ENCODE data around the gene RELL2.
"Not testable (repeated sequence)": the region's sequence is repeated elsewhere in the genome, so short reads cannot be mapped to it uniquely, and the experiment has no call there.

Gene RELL2

DNA sequence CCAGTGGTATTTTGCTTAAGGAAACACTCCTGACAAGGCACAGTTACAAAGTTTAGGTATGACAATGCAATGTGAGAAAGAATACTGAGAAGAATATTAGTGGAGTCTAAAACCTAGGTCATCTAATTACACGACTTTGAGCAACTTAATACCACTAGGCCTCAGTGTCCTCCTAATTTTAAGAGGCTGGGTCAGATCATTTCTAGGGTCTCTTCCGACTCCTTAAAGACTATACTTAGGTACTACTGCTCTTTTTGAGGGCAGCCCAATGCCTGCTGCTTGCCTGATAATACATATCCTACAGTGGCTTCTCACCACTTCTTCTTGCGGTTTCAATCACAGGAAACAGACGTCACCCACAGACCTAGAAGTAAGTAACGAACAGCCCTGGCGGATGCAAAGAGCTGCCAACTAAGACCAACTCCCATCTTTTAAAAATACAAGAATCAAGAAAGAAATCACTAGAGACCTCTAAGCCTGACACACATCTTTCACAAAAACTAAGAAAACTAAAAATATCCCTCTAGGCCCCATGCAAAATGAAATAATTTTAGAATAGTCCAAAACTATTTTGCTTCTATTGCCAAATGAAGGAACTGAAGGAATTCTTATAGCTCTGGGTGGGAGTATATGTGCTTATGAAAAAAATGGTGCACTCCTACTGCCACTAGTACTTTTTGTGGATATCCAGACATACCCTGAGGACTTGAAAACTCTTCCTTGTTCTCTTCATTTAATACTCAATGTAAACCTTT is 31.1 kb upstream of the RELL2 start:
- H3K9ac ChIP-seq: peak overlapping the region; percentile 72
- peaks cover 28% of the 10 kb centered on the region for H3K36me3 ChIP-seq
- peaks cover 97% of the 10 kb centered on the region for H3K4me1 ChIP-seq
- peak overlapping the region; percentile 50 for H3K4me3 ChIP-seq
- H3K27me3 ChIP-seq: no peaks in the 10 kb centered on the region
- no peak for TF ChIP-seq Cebpa-rat (IDR thresholded peaks at IDR 0.05)
- peak overlapping the region; percentile 86 for H3K4me2 ChIP-seq
- no peaks in the 10 kb centered on the region for H4K20me1 ChIP-seq
- peaks cover 7% of the 10 kb centered on the region; the same call in 1 of the 2 replicates for H3K9me3 ChIP-seq
- H3K27ac ChIP-seq: peak overlapping the region; percentile 90

GRCh38 chr5:141608046-141608445 is 28.8 kb upstream of the RELL2 start:
- Histone ChIP-seq H3K9me3 (peaks cover 7% of the 10 kb centered on the region; the same call in 1 of the 2 replicates), H3K27me3 (no peaks in the 10 kb centered on the region), H3K9ac (peak overlapping the region; percentile 47), H3K4me3 (no peak overlapping the region), H3K36me3 (peaks cover 23% of the 10 kb centered on the region), H4K20me1 (no peaks in the 10 kb centered on the region), H3K4me2 (peak overlapping the region; percentile 86), H3K27ac (peak overlapping the region; percentile 90), H3K4me1 (peaks cover 97% of the 10 kb centered on the region)
- no peak for TF ChIP-seq Cebpa-rat (IDR thresholded peaks at IDR 0.05)

DNA sequence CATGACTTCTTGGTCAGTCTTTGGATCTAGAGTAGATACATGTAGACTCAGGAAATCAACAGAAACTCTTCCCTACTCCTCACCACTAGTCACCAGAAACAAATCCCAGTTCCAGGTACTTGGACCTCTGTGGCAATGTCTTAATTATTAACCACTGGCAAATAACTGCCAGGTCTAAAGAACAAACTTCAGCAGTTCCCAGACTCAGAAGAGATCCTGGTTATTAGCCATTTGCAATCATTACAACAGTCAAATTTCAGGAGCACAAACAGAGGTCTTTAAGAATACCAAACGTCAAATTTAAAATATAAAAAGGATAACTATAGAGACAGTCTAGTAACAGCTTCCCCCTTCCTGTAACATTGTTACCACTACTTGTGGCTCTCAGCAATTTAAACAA is 28.2 kb upstream of the RELL2 start:
- Histone ChIP-seq H3K27me3 (no peaks in the 10 kb centered on the region), H3K4me3 (no peak overlapping the region), H3K9ac (peak overlapping the region; percentile 47), H4K20me1 (no peaks in the 10 kb centered on the region), H3K9me3 (peaks cover 7% of the 10 kb centered on the region; the same call in 1 of the 2 replicates), H3K27ac (peak overlapping the region; percentile 90), H3K4me1 (peaks cover 97% of the 10 kb centered on the region), H3K4me2 (peak overlapping the region; percentile 86), H3K36me3 (peaks cover 23% of the 10 kb centered on the region)
- no peak for TF ChIP-seq Cebpa-rat (IDR thresholded peaks at IDR 0.05)

- peaks cover 97% of the 10 kb centered on the region for H3K4me1 ChIP-seq
- peak overlapping the region; percentile 90 for H3K27ac ChIP-seq
- no peaks in the 10 kb centered on the region for H3K27me3 ChIP-seq
- no peak for TF ChIP-seq Cebpa-rat (IDR thresholded peaks at IDR 0.05)
- peaks cover 23% of the 10 kb centered on the region for H3K36me3 ChIP-seq
- H3K4me3 ChIP-seq: no peak overlapping the region
- peak overlapping the region; percentile 86 for H3K4me2 ChIP-seq
- no peaks in the 10 kb centered on the region for H4K20me1 ChIP-seq
- peaks cover 7% of the 10 kb centered on the region; the same call in 1 of the 2 replicates for H3K9me3 ChIP-seq
- H3K9ac ChIP-seq: peak overlapping the region; percentile 47
Measured at GRCh38 chr5:141609044-141609443, 27.8 kb upstream of the RELL2 start.

- not testable (repeated sequence) for H3K9ac ChIP-seq, H3K9me3 ChIP-seq, H3K4me3 ChIP-seq, H3K27me3 ChIP-seq, H4K20me1 ChIP-seq
- Histone ChIP-seq H3K27ac (peak overlapping the region; percentile 90), H3K36me3 (peaks cover 23% of the 10 kb centered on the region), H3K4me1 (peaks cover 97% of the 10 kb centered on the region), H3K4me2 (peak overlapping the region; percentile 86)
Measured at GRCh38 chr5:141609921-141610320, 26.9 kb upstream of the RELL2 start.

DNA sequence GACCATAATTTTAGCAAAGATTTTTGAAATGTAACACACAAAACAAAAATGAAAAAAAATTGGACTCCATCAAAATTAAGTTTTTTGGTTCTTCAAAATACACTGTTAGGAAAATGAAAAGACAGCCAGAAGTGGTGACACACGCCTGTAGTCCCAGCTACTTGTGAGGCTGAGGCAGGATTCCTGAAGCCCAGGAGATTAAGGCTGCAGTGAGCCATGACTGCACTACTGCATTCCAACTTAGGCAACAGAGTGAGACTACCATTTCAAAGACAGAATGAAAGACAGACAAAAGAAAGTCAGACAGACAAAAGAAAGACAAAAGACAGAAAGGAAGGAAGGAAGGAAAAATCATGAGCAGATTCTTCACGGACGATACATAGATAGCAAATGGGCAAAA is 25.5 kb upstream of the RELL2 start:
- H3K9ac ChIP-seq: peak overlapping the region; percentile 31; the same call in 1 of the 2 replicates
- no peaks in the 10 kb centered on the region for H3K27me3 ChIP-seq
- peaks cover 100% of the 10 kb centered on the region for H3K4me1 ChIP-seq
- H3K36me3 ChIP-seq: peaks cover 23% of the 10 kb centered on the region
- H3K27ac ChIP-seq: peak overlapping the region; percentile 65
- H3K4me2 ChIP-seq: peak overlapping the region; percentile 86
- TF ChIP-seq Cebpa-rat (IDR thresholded peaks at IDR 0.05): no peak
- H3K9me3 ChIP-seq: peaks cover 7% of the 10 kb centered on the region; the same call in 1 of the 2 replicates
- peak overlapping the region; percentile 23; the same call in 1 of the 2 replicates for H3K4me3 ChIP-seq
- H4K20me1 ChIP-seq: peaks cover 5% of the 10 kb centered on the region; the same call in 1 of the 2 replicates

GRCh38 chr5:141613344-141613743 is 23.5 kb upstream of the RELL2 start:
- Histone ChIP-seq H3K27me3 (no peaks in the 10 kb centered on the region), H3K9ac (no peak overlapping the region; the same call in 1 of the 2 replicates), H4K20me1 (peaks cover 14% of the 10 kb centered on the region; the same call in 1 of the 2 replicates), H3K4me2 (peak overlapping the region; percentile 86), H3K4me3 (0 out of 2 replicates have a peak overlapping the region, but pooled peaks have one; percentile 6), H3K27ac (peak overlapping the region; percentile 65; the same call in 1 of the 2 replicates), H3K4me1 (peaks cover 89% of the 10 kb centered on the region), H3K36me3 (peaks cover 23% of the 10 kb centered on the region), H3K9me3 (peaks cover 7% of the 10 kb centered on the region; the same call in 1 of the 2 replicates)
- TF ChIP-seq Cebpa-rat (IDR thresholded peaks at IDR 0.05): no peak

DNA sequence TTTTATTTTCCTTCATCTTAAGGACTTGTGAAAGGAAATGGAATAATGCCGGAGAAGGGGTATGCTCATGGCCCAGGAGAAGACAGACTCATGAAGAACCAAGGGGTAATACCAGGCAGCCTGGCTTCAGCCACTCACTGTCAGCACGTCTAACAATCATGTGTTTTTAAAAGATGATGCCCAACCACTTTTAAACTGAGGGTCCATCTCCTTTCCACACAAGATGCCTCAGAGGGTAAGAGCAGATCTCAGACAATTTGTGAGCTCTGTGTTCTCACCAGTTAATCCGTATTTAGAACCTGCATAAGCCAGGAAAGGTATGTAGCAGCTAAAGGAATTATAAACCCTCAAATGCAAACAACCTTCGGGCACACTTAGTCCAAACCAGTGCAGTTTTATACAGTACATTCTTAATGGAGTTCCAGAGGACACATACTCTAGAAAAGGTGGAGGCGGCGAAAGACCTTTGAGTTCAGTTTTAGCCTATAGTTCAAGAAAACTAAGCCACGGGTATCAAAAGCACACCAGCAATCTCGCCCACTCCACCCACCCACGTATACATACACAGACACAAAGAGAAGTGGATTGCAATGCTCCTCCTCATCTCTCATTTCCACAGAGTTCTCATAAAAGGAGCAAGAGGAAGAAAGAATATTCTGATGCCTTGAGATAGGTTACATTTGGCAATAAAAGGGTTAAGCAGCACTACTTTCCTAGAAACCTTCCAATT is 20.6 kb upstream of the RELL2 start:
- Histone ChIP-seq H3K4me3 (peak overlapping the region; percentile 100), H3K4me2 (peak overlapping the region; percentile 86), H3K27me3 (no peaks in the 10 kb centered on the region), H3K9ac (peak overlapping the region; percentile 96), H3K27ac (peak overlapping the region; percentile 94), H3K9me3 (no peaks in the 10 kb centered on the region), H3K4me1 (peaks cover 61% of the 10 kb centered on the region), H4K20me1 (peaks cover 18% of the 10 kb centered on the region; the same call in 1 of the 2 replicates), H3K36me3 (peaks cover 26% of the 10 kb centered on the region)
- TF ChIP-seq Cebpa-rat (IDR thresholded peaks at IDR 0.05): no peak

- peaks cover 18% of the 10 kb centered on the region; the same call in 1 of the 2 replicates for H4K20me1 ChIP-seq
Measured at GRCh38 chr5:141617128-141617527, 19.7 kb upstream of the RELL2 start.

More at GRCh38 chr5:141617128-141617527, 19.7 kb upstream of the RELL2 start:
- peaks cover 51% of the 10 kb centered on the region for H3K4me1 ChIP-seq
- TF ChIP-seq Cebpa-rat (IDR thresholded peaks at IDR 0.05): no peak
- H3K4me3 ChIP-seq: peak overlapping the region; percentile 100
- peak overlapping the region; percentile 86 for H3K4me2 ChIP-seq
- H3K27ac ChIP-seq: peak overlapping the region; percentile 94; the same call in 1 of the 2 replicates
- H3K27me3 ChIP-seq: no peaks in the 10 kb centered on the region
- no peaks in the 10 kb centered on the region for H3K9me3 ChIP-seq
- peaks cover 27% of the 10 kb centered on the region for H3K36me3 ChIP-seq
- H3K9ac ChIP-seq: peak overlapping the region; percentile 96

Data from BLaER1 (cell line).